ENCODE data around the gene SARNP. TPM values are rescaled to one million over a fixed set of nuclear protein-coding genes. Genes with fewer than 3 reads are reported as not detected.
"Not testable (repeated sequence)": the region's sequence is repeated elsewhere in the genome, so short reads cannot be mapped to it uniquely, and the experiment has no call there.

SARNP gene
- polyA plus RNA-seq, 3 donors: 40.8 to 85.6 (median 65.7) TPM

DNA sequence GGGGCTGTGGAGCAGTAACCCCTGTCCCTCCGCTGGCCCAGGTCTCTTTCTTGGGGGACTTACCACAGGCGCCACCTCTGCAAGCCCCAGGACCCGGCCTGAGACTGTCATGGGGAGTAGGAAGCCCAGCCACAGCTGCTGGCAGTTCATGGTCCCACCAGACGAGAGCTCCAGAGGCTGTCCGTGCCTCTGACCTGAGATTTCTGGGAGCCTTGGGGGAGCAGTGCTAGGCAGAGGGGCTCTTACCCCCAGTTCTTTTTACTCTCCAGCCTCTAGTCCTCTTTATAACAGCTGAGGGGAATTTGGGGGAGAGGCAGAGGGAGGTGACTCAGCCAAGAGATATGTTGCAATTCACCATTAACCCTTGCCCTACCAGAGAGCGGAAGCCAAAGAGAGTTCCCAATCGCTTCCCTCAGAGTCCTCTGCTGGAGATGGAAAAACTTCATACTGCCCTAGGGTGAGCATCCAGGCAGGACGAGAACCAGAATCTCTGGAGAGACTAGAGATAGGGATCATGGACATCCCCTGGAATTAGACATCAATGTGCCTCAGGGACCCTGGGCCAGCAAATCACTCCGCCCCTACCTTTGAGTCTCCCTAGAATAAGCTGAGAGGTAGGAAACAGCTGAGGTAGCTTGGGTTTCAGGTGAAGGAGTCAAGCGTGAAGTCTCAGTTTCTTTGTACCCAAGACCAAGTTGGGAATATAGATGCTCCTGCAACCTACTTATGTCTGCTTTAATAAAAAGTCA, 25.3 kb upstream of the SARNP start, which contains the start of gene MMP19:
MMP19 (minus strand) TSS at position 256 of the 749 bp plus-strand sequence; CDS start at position 150, 106 bp downstream.
- WGBS, 3 donors: 41 to 54% (median 49%) methylated on average over 10 of the region's 10 CpGs
- H3K27ac ChIP-seq (ENCODE audit: low read depth, low read length): peak within 1 kb of the TSS; percentile 26

DNA sequence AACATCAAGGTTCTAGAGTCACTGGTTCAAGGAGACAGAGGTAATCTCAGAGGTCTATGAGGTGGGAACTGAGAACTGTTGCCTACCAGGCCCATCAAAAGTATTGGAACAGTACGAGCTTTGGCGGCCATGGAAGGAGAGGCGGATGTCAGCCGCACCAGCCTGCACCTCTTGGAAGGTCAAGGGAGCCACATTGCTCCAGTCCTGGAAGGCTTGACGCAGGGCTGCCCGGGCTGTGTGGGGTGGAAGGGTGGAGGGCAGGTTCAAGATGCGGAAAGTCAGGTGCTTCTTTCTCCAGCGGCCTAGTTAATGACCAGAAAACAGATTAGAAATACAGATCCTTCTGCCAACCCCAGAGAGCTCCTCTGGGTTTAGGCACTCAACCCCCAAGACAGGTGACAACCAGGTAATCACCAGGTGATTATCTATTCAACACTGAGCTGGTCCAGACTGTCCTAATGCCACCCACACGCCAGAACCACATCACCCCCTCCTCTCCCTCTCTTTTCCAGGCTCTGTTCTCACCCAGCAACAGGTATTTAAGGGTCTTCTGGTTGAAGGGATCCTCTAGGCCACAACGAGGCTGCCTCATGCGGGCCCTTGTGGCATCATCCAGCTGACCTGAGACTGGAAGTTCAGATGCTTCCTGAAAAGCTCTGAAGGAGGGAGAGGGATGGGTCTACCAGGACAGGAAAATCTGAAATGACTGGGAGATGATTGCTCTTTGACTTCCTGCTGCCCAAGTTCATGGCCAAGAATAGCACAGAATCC, 23.2 kb upstream of the SARNP start:
- no peak overlapping the region for H3K27ac ChIP-seq (ENCODE audit: low read depth, low read length)
- 88 to 96% (median 91%) methylated on average over 11 of the region's 11 CpGs for WGBS, 3 donors

DNA sequence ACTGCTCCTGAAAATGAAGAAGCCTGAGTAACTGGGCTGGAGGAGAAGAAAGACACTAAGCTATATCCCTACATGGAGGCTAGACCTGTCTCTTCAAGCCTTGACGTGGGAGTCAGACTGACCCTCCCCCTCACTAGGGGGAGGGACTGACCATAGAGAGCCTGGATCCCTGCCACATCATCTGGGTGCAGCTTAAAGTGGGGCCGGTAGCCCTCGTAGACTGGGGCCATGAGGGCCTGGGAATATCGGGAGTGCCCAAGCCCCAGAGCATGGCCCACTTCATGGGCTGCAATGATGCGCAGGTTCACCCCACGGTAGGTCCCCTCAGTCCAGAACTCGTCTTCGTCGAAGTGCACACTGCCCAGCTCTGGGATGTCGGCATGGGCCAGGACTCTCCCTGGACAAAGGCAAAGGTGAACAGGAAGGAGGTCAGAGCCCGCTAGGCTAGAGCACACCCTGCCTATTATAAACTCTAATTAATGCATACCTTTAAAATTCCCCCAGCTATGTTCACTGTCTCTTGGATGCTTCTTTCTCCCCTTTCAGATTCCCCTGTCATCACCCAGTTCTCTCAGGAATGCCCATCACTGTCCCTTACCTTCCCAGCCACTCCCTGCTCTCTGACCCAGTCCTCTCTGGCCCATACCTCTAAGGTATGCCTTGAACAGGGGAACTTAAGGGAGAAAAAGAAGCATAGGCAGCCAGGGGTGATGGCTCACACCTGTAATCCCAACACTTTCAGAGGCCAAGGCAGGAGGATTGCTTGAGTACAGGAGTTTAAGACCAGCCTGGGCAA, 22.0 kb upstream of the SARNP start:
- WGBS, 3 donors: 78 to 87% (median 79%) methylated on average over 11 of the region's 11 CpGs
- no peak overlapping the region for H3K27ac ChIP-seq (ENCODE audit: low read depth, low read length)

DNA sequence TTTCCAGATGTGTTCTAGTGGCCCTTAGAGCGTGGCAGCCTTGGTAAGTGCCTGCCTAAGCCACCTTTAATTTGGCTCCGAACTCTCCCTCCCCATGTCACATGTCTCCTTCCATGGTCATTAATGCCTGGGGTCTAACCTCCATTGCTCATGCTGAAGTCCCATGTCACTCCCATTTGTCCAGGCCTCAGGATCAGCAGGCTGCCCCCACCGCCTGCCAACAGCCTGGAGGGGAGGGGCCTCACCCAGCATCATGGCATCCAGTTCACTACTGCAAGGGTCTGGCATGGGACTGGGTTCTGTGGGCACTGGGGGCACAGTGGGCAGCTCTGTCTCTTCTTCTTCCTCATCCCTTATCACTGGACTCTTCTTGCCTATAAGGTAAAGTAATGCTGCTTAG, 20.8 kb upstream of the SARNP start:
- WGBS, 3 donors: 94 to 96% (median 96%) methylated on average over 3 of the region's 3 CpGs
- H3K27ac ChIP-seq (ENCODE audit: low read depth, low read length): no peak overlapping the region

DNA sequence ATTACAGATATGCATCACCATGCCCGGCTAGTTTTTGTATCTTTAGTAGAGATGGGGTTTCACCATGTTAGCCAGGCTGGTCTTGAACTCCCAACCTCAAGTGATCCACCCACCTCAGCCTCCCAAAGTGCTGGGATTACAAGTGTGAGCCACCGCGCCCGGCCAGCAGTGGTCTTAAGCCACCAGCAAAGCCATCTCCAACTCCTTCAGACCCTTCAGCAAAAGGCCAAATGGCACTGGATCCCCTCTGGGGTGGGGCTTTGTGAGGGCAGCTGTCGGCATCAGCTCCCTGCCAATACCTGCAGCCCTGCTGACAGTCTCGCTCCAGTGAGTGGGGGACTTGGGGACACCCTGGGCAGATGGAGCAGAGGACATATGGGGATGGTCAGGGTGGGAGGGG, 16.9 kb upstream of the SARNP start:
- H3K27ac ChIP-seq (ENCODE audit: low read depth, low read length): not testable (repeated sequence)
- 79 to 89% (median 81%) methylated on average over 6 of the region's 6 CpGs for WGBS, 3 donors

DNA sequence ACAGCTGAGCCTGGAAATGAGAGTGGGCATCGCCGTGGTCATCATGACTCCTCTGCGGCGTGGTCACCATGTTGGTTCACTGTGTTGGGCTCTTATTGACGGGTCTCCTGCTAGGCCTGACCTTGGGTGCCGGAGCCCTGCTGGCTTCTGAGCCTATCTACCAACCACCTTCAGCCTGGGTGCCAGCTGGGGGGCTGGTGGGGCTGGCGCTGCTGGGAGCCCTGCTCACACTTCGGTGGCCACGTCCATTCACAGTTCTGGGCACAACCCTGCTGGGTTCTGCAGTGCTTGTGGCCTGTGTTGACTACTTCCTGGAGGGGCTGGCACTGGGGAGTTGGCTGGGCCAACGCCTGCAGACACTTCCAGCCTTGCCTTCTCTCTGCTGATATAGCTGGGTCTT, 15.5 kb upstream of the SARNP start:
- no peak overlapping the region for H3K27ac ChIP-seq (ENCODE audit: low read depth, low read length)
- 91 to 96% (median 93%) methylated on average over 10 of the region's 10 CpGs for WGBS, 3 donors

DNA sequence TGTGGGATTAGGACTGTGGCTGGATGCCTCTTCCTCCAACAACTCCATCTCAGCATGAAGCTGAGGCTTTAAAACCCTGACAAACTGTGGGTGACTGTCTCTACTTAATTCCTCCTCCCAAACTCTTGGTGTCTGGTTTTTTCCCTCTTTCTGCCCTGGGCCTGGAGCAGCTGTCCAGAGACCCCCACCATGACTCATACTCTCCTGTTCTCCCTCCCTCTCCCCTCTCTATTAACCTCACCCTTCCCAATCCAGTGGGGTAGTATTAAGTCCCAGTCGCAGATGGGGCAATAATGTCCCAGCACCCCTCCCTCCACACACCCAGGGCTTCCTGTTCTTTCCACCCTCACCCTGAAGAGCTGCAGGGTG, 13.9 kb upstream of the SARNP start:
- 0 to 50% (median 7%) methylated on average over 1 of the region's 1 CpG for WGBS, 3 donors
- H3K27ac ChIP-seq (ENCODE audit: low read depth, low read length): no peak overlapping the region

DNA sequence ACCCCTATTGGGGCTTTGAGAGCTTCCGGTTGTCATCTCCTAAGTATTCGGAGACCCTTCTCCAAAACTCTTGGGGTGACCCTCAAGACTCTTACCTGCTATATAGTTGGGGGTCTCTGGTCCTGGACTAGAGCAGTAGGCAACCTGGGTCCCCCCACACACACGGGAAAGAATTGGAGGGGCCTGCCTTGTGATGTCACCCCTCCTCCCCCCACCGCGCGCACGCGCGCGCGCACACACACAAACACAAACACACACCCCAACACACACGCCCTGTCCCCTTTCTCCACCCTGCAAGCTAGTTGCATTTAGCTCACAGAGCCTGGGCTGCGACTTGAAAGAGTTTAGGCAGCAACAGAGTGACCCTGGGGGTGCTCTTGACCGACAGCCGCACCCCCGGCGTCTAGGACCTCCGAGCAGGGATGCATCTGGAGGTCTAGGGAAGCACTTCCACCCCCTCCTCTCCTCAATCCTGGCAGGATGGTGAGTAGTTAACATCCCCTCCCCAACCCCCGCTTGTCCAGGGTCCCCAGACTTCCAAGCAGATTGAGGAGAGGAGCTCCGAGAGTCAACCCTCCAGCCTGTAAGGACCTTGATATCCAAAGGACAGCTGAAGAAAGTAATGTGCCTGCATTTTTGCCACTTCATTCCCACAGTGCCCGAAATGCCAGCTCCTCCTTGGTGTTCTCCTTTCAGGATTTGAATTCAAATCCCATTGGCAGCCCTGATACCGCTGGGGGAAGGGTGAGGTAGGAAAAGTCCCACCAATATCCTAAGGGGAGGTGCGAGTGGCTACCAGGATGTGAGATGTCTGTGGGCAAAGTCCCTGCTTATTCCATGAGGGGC, 13.3 kb upstream of the SARNP start:
- H3K27ac ChIP-seq (ENCODE audit: low read depth, low read length): peak overlapping the region; percentile 56
- WGBS, 3 donors: 3 to 7% (median 4%) methylated on average over 18 to 23 of the region's 23 CpGs

DNA sequence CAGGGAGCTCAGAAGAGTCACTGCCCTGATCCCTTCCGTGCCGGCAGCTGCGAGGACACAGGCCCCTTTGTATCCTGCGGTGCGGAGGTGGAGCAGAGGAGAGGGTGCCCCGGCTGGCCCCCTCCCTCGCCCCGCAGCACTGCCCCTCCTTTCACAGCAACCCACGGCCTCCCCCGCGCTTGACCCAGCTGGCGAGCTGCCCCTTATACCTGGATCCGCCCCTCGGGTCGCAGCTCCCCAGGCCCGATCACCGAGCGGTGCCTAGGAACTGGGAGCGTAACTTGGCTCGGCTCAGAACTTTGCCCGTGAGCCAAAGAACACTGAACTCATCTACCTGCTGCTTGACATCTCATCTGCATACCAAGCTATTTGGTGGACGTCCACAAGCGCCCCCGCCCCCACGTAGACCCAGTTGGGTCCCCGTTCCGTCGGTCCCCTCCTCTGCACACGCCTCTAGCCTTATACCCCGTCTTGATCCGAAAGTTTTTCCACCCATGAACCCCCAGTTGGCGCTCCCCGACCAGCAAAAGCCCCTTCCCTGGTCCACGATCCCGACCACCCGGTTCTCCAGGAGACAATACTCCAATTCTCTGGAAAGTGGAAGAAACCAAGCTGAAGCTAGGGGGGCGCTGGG, 12.6 kb upstream of the SARNP start:
- H3K27ac ChIP-seq (ENCODE audit: low read depth, low read length): peak overlapping the region; percentile 56
- 0% methylated on average over 36 to 37 of the region's 37 CpGs for WGBS, 3 donors

DNA sequence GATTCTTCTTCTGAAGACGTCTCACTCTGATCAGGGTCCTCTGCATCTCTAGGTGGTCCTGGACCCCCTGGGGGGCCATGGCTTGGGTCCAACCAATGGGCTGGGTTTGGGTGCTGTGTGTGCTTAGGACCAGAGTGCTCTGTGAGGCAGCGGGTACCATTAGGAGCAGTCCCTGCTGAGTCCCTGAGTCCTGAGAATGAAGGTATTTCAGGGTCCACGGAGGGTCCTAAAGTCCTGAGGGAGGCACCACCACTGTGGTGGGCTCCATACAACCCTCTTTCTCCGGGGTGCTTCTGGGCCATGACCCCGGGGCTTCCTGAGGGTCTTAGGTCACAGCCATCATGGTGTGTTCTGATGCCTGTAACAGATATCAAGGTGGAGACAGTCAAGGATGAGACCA, 10.8 kb upstream of the SARNP start:
- 89 to 90% (median 89%) methylated on average over 5 of the region's 5 CpGs for WGBS, 3 donors

DNA sequence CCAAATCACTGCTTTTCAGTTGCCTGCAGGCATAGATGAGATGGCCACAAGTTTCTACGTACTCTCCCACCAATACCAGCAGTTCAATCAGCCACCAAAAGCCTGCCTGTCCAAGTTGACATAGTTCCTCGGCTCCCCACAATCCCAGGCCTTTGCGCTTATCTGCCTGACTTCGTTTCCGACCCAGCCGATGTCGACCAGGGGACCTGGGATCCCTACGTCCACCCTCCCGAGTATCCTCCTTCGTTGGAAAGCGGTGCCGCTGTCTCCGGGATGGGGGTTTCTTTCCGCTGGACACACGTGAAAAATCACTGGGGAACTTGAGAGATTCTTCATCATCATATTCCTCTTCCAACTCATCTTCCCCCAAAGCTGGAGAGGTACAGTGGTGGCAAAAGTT, 10.3 kb upstream of the SARNP start:
- H3K27ac ChIP-seq (ENCODE audit: low read depth, low read length): no peak overlapping the region
- WGBS, 3 donors: 86 to 92% (median 90%) methylated on average over 15 of the region's 15 CpGs

More for the DNA sequence above, 10.8 kb upstream of the SARNP start:
- no peak overlapping the region for H3K27ac ChIP-seq (ENCODE audit: low read depth, low read length)

DNA sequence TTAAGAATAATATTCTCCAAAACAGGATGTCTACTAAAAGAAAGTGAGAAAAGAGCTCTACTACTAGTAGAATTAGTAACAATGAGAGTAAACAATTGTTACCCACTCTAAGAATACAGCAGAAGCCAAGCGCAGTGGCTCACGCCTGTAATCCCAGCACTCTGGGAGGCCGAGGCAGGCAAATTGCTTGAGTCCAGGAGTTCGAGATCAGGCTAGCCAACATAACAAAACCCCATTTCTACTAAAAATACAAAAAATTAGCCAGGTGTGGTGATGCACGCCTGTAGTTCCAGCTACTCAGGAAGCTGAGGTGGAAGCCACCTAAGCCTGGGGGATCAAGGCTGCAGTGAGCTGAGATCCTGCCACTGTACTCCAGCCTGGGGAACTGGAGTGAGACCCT, 7.2 kb upstream of the SARNP start:
- 87 to 91% (median 88%) methylated on average over 5 of the region's 5 CpGs for WGBS, 3 donors
- no peak overlapping the region for H3K27ac ChIP-seq (ENCODE audit: low read depth, low read length)

DNA sequence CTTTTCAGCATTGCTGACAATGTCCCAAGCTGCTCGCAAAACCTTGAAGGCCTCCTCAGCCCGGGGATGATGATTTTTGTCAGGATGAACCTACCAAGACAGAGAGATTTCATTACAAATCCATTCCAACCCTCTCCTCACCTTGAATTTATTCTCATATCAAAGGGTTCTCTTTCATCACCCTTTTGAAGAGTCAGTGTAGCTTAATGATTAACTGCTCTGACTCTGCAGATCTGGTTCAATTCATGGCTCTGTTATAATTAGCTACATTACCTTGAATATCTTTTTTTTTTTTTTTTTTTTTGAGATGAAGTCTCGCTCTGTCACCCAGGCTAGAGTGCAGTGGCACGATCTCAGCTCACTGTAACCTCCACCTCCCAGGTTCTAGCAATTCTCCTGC, 5.9 kb upstream of the SARNP start:
- WGBS, 3 donors: 36 to 95% (median 90%) methylated on average over 4 of the region's 4 CpGs
- no peak overlapping the region for H3K27ac ChIP-seq (ENCODE audit: low read depth, low read length)

DNA sequence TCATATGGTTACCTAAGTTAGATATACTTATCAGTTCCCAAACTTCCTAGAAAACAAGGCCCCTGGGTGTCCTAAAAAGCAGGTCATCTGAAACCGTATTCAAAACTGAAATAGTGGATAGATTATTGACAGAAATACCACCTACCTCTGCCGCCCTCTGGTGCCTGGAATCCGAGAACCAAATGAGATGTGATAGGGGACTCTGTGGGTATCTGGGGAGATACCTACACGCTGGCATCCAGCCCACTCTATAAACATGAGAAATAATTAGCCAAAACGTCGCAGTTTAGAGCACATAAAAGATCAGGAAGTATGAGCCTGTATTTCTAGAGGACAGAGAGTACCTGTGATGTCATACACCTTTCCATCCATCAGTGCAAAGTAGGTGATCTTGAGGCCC, 4.7 kb upstream of the SARNP start:
- 22 to 61% (median 60%) methylated on average over 6 of the region's 6 CpGs for WGBS, 3 donors
- H3K27ac ChIP-seq (ENCODE audit: low read depth, low read length): no peak overlapping the region

DNA sequence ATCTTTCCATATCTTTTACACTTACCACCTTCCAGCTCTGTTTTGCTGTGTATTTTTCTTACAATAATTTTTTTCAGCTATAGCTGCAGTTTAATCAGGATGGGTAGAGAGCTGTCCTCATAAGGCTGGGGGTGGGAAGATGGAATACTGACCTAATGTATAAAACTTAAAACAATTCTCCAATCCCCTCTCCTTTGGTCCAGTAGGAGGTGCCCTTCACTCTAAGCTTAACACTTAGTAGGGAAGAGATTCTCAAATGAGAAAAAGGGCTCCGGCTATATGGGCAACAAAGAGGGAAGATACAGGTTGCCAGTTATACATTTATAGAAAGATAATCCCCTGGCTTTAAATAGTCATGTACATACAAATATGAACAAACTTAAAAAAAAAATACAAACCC, 3.2 kb upstream of the SARNP start:
- no peak overlapping the region for H3K27ac ChIP-seq (ENCODE audit: low read depth, low read length)

DNA sequence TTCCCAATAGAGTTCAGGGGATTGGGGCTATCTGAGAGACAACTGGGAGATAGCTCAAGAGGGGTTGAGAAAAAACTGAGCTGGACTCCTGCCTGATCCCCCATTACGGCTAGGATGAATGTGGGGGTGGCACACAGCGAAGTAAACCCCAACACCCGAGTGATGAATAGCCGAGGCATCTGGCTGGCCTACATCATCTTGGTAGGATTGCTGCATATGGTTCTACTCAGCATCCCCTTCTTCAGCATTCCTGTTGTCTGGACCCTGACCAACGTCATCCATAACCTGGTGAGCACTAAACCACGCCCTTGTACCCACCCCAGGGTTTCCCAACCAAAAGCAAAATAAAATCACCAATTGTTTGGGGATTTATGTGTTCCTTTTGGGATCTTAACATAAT, 1.4 kb upstream of the SARNP start:
- WGBS, 3 donors: 63 to 74% (median 73%) methylated on average over 6 of the region's 6 CpGs

More for the DNA sequence above, 3.2 kb upstream of the SARNP start:
- WGBS, 3 donors: 82 to 89% (median 88%) methylated on average over 1 of the region's 1 CpG

DNA sequence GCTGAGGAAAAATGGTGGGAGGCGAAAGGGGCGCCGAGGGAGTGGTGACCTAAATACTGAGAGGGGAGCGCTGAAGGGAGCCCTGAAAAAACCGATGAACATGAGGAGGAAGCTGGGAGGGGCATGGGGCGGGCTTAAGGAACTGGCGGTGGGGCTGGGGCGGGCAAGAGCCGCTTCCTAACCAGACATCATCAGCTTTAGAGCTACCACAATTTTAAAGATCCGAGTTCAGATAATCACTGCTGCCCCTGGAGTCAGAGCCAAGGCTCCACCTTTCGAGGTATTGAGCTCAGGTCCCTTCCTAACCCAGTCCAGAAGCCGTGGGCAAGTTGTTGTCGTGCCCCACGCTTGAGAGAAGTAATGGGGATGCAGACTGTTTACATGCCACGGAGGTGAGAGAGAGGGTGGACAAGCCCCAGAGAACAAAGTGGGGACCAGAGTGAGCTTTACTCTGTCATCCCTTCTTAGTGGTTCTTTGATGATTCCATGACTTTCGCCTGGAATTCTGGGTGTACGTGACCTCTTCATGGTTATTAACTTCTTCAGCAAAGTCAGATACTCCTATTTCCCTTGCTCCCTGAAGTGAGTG, 710 bp upstream of the SARNP start:
- no peak overlapping the region for H3K27ac ChIP-seq (ENCODE audit: low read depth, low read length)
- 1 to 2% (median 1%) methylated on average over 17 of the region's 17 CpGs for WGBS, 3 donors

More for the DNA sequence above, 1.4 kb upstream of the SARNP start:
- no peak overlapping the region for H3K27ac ChIP-seq (ENCODE audit: low read depth, low read length)

All from adipose tissue (tissue), 3 donors.